HCT116 (cell line): ENCODE results near the gene MUC4. TPM values are rescaled to one million over a fixed set of nuclear protein-coding genes. Genes with fewer than 3 reads are reported as not detected.

ENCODE experiments used
- ATAC-seq: fragments of 200-7000 bp; cut with Tn5 transposase; 2 replicates; pipeline ENCODE4 v1.9.1; 2020; ENCODE audit warnings: mild to moderate bottlenecking, moderate library complexity
- BruUV-seq: library from RNA; stranded (reverse); fragments of 400-500 nt; replicated peaks from 2 replicates; lab custom pipeline; 2021; lab: Mats Ljungman, UMichigan
- CTCF ChIA-PET: fragments of 300-600 bp; sonication (Branson Sonifier 250); formaldehyde crosslinking; loops from one replicate; lab custom pipeline; 2021; ENCODE audit warnings: antibody characterized with exemption; lab: Charles Lee
- POLR2A ChIA-PET: fragments of 300-600, 350-600 bp; sonication (Branson Sonifier 250); formaldehyde crosslinking; loops from one replicate; lab custom pipeline; 2021; ENCODE audit warnings: antibody characterized with exemption; lab: Charles Lee
- RAD21 ChIA-PET, 2 experiments: fragments of 300-600 bp; sonication (Branson Sonifier 250); formaldehyde crosslinking; loops; one replicate each; lab custom pipeline; 2023; ENCODE audit warnings: low total read pairs in 2 of 2; ENCODE audit not compliant: uncharacterized antibody in 2 of 2, unreplicated experiment in 2 of 2, low non-redundant PET in 1 of 2; lab: Charles Lee
- DNase-seq: peaks from one replicate; pipeline ENCODE4 v3.0.0-alpha.2; 2010; ENCODE audit warnings: low read depth, low spot score
- H2AFZ ChIP-seq: fragments of 200-600 bp; shearing (Covaris generic), sonication (generic); 2 replicates; pipeline ENCODE4 v1.6.1; 2017; ENCODE audit warnings: low read depth, mixed run types, mixed read lengths, antibody characterized with exemption, low read length; ENCODE audit not compliant: poor library complexity, severe bottlenecking
- H3K27ac ChIP-seq: 2 replicates; pipeline ENCODE4 v1.5.1; 2012; ENCODE audit warnings: low read depth, low read length
- H3K27me3 ChIP-seq: fragments of 200-600 bp; sonication (generic); 2 replicates; pipeline ENCODE4 v1.6.1; 2016; ENCODE audit warnings: mixed run types, low read length, mixed read lengths; ENCODE audit not compliant: insufficient read depth
- H3K36me3 ChIP-seq, 2 experiments: fragments of 200-500 bp in 1 of 2; fragments of 200-600 bp in 1 of 2; sonication (Bioruptor generic) in 1 of 2; sonication (generic) in 1 of 2; 2 replicates each; pipeline versions ENCODE4 v1.5.1 to v1.6.1; 2014 to 2016; ENCODE audit warnings: low read length in 2 of 2, inconsistent platforms in 1 of 2, mixed read lengths in 1 of 2, mixed run types in 1 of 2; ENCODE audit not compliant: insufficient read depth in 2 of 2, control insufficient read depth in 1 of 2
- H3K4me1 ChIP-seq, 2 experiments: fragments of 200-600 bp in 1 of 2; sonication (generic) in 1 of 2; 2 replicates each; pipeline versions ENCODE4 v1.5.1 to v1.6.1; 2012 to 2017; ENCODE audit warnings: low read length in 2 of 2, inconsistent platforms in 1 of 2, mild to moderate bottlenecking in 1 of 2, mixed read lengths in 1 of 2, mixed run types in 1 of 2, moderate library complexity in 1 of 2; ENCODE audit not compliant: insufficient read depth in 2 of 2, control insufficient read depth in 1 of 2
- H3K4me2 ChIP-seq: fragments of 200-600 bp; sonication (generic); 2 replicates; pipeline ENCODE4 v1.6.1; 2017; ENCODE audit warnings: mixed run types, low read length, mixed read lengths
- H3K4me3 ChIP-seq, 2 experiments: fragments of 200-600 bp in 1 of 2; sonication (generic) in 1 of 2; replicated peaks in 1 of 2; 2 replicates each; pipeline ENCODE4 v1.5.1; 2011 to 2016; ENCODE audit warnings: low read length in 2 of 2, control low read depth in 1 of 2, low read depth in 1 of 2, mild to moderate bottlenecking in 1 of 2, mixed read lengths in 1 of 2, mixed run types in 1 of 2
- H3K79me2 ChIP-seq: fragments of 200-600 bp; sonication (generic); 2 replicates; pipeline ENCODE4 v1.6.1; 2017; ENCODE audit warnings: mild to moderate bottlenecking, mixed run types, low read length, moderate library complexity, mixed read lengths; ENCODE audit not compliant: insufficient read depth
- H3K9ac ChIP-seq: fragments of 200-600 bp; sonication (generic); 2 replicates; pipeline ENCODE4 v1.6.1; 2016; ENCODE audit warnings: low read length, mixed read lengths
- H3K9me2 ChIP-seq: fragments of 200-600 bp; sonication (generic), shearing (Covaris generic); 2 replicates; pipeline ENCODE4 v1.6.1; 2017; ENCODE audit warnings: mixed run types, mild to moderate bottlenecking, moderate library complexity; ENCODE audit not compliant: insufficient read depth
- H3K9me3 ChIP-seq, 2 experiments: fragments of 200-500 bp in 1 of 2; fragments of 200-600 bp in 1 of 2; sonication (Bioruptor generic) in 1 of 2; sonication (generic) in 1 of 2; 2 replicates each; pipeline ENCODE4 v1.6.1; 2014 to 2017; ENCODE audit warnings: low read length in 2 of 2, mixed read lengths in 2 of 2, inconsistent platforms in 1 of 2, low read depth in 1 of 2, mild to moderate bottlenecking in 1 of 2, mixed run types in 1 of 2, moderate library complexity in 1 of 2; ENCODE audit not compliant: control insufficient read depth in 1 of 2, insufficient read depth in 1 of 2
- H4K20me1 ChIP-seq: fragments of 200-600 bp; sonication (generic), shearing (Covaris generic); 2 replicates; pipeline ENCODE4 v1.6.1; 2017; ENCODE audit warnings: mixed run types, mild to moderate bottlenecking, moderate library complexity; ENCODE audit not compliant: insufficient read depth
- CBX3 ChIP-seq: IDR thresholded peaks from 2 replicates; pipeline ENCODE4 v1.6.1; 2012; ENCODE audit warnings: low read depth
- CTCF ChIP-seq, 3 experiments: fragments of 200-600 bp in 1 of 3; sonication (generic) in 1 of 3; IDR thresholded peaks in 2 of 3; conservative IDR thresholded peaks in 1 of 3; 2 replicates each; pipeline ENCODE4 v1.5.1; 2012 to 2017; ENCODE audit warnings: low read depth in 2 of 3, low read length in 2 of 3, antibody characterized with exemption in 1 of 3, borderline replicate concordance in 1 of 3, control low read depth in 1 of 3, mild to moderate bottlenecking in 1 of 3, mixed read lengths in 1 of 3, mixed run types in 1 of 3, moderate library complexity in 1 of 3; ENCODE audit not compliant: insufficient read depth in 1 of 3
- ELF1 ChIP-seq: IDR thresholded peaks from 2 replicates; pipeline ENCODE4 v1.6.1; 2012; ENCODE audit warnings: low read depth, borderline replicate concordance
- POLR2A ChIP-seq: IDR thresholded peaks from 2 replicates; pipeline ENCODE4 v1.7.0; 2011; ENCODE audit warnings: borderline replicate concordance; ENCODE audit not compliant: insufficient read depth, insufficient read length; ENCODE audit errors: extremely low read depth
- RAD21 ChIP-seq: IDR thresholded peaks from 2 replicates; pipeline ENCODE4 v1.6.1; 2012; ENCODE audit warnings: low read depth, mild to moderate bottlenecking
- REST ChIP-seq: IDR thresholded peaks from 2 replicates; pipeline ENCODE4 v1.6.1; 2012; ENCODE audit warnings: low read depth
- SRF ChIP-seq: IDR thresholded peaks from 2 replicates; pipeline ENCODE4 v1.6.1; 2012; ENCODE audit warnings: low read depth
- YY1 ChIP-seq: IDR thresholded peaks from 2 replicates; pipeline ENCODE4 v1.6.1; 2011; ENCODE audit warnings: low read length, low read depth, moderate library complexity, mild to moderate bottlenecking; ENCODE audit not compliant: insufficient replicate concordance; ENCODE audit errors: extremely low read depth
- intact Hi-C: fragments of 100-400 bp; cut with micrococcal nuclease; formaldehyde crosslinking; loops from 2 replicates; pipeline ENCODE4 v1.10.0; 2022
- total RNA-seq: library from RNA; stranded (reverse); gene quantifications from one replicate; pipeline ENCODE4 v1.2.1, GENCODE V29; 2021; ENCODE audit not compliant: unreplicated experiment
- TF ChIP-seq, protein P1 (sequence below): IDR thresholded peaks from 2 replicates; pipeline ENCODE4 v1.6.1; 2011; ENCODE audit warnings: mild to moderate bottlenecking, low read length, moderate library complexity; ENCODE audit not compliant: insufficient replicate concordance; ENCODE audit errors: extremely low read depth
- TF ChIP-seq, protein P2 (sequence below): IDR thresholded peaks from 2 replicates; pipeline ENCODE4 v1.6.1; 2012

The MUC4 gene
- total RNA-seq, 1 experiment from 2014 or later = 0.64 TPM

GRCh38 chr3:195856410-195857084 is 44.8 kb upstream of the MUC4 start (continued):
- TF ChIP-seq, protein P1, sequence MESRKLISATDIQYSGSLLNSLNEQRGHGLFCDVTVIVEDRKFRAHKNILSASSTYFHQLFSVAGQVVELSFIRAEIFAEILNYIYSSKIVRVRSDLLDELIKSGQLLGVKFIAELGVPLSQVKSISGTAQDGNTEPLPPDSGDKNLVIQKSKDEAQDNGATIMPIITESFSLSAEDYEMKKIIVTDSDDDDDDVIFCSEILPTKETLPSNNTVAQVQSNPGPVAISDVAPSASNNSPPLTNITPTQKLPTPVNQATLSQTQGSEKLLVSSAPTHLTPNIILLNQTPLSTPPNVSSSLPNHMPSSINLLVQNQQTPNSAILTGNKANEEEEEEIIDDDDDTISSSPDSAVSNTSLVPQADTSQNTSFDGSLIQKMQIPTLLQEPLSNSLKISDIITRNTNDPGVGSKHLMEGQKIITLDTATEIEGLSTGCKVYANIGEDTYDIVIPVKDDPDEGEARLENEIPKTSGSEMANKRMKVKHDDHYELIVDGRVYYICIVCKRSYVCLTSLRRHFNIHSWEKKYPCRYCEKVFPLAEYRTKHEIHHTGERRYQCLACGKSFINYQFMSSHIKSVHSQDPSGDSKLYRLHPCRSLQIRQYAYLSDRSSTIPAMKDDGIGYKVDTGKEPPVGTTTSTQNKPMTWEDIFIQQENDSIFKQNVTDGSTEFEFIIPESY = no peak
- TF ChIP-seq POLR2A = no peak
- TF ChIP-seq, protein P2, sequence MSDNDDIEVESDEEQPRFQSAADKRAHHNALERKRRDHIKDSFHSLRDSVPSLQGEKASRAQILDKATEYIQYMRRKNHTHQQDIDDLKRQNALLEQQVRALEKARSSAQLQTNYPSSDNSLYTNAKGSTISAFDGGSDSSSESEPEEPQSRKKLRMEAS = no peak
- TF ChIP-seq RAD21 = no peak

DNA sequence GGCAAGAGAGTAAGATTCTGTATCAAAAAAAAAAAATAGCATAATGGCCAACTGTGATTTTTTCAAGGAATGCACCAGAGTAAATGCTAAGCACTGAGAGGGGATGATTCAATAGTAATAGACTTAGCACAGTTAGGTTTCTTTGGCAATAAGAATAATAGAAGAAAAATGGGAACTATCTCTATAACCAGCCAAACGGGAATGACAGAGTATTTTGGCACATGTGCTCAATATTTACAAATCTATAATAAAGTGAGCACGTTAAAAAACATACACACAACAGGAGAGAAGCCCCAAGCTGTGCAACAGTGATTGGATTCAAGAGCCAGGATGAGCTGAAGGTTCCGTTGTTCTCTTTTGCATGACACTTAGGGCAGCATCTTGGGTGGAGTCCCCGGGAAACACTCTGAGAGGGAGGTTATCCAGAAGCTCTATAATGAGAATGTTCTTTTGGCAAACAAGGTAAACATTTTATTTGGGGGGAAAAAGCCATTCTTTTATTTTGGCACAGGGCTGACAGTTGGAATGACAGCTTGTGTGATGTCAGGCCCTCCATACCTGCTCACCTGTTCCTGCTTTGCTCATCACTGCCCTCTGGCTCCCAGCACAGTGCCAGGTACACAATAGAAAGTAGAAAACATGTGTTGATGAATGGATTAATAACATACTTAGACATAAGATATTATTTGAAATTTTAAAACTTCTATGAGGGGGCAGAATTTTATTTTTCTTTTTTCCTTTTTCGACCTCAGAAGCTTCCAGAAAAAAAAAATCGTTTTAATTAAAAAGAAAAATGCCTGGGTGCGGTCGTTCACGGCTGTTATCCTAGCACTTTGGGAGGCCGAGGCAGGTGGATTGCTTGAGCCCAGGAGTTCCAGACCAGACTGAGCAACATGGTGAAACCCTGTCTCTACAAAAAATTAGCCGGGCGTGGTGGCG is 44.0 kb upstream of the MUC4 start:
- Histone ChIP-seq H3K36me3 (no peaks in the 10 kb centered on the region), H3K9me2 (no peaks in the 10 kb centered on the region), H2AFZ (peak overlapping the region; percentile 73), H3K4me3 (no peak overlapping the region), H3K4me2 (no peak overlapping the region), H3K27me3 (no peaks in the 10 kb centered on the region), H3K4me1 (peaks cover 0 to 10% of the 10 kb centered on the region in 2 experiments; a peak in 2 of 4 replicates), H3K79me2 (no peaks in the 10 kb centered on the region), H3K9ac (no peak overlapping the region), H4K20me1 (no peaks in the 10 kb centered on the region), H3K27ac (no peak overlapping the region), H3K9me3 (no peaks in the 10 kb centered on the region)
- RAD21 ChIA-PET = no interaction called here
- BruUV-seq = no TSS peak
- peak; percentile 66 for ATAC-seq
- CTCF ChIA-PET = interaction anchor here (0.7 to 4.9 kb wide), 2 partner anchors 38 to 59 kb away, joined by 3 to 53 read pairs; no protein-coding TSS in a partner anchor
- POLR2A ChIA-PET = no interaction called here
- intact Hi-C loops = no loop called here
- no peak for DNase-seq
- no peak for TF ChIP-seq ELF1
- TF ChIP-seq SRF = no peak
- TF ChIP-seq REST = no peak
- TF ChIP-seq RAD21 = peak; percentile 74
- TF ChIP-seq, protein P1 = no peak
- TF ChIP-seq YY1 = peak; percentile 55
- TF ChIP-seq CBX3 = no peak
- peak; percentile 64 to 80 (median 75); a peak in 5 of 6 replicates for TF ChIP-seq CTCF (IDR thresholded peaks at IDR 0.05 in 2 of 3, conservative IDR thresholded peaks at IDR 0.05 in 1 of 3; ENCODE audit: borderline replicate concordance in 1 of 3, insufficient read depth in 1 of 3, low read depth in 2 of 3, low read length in 2 of 3)
